Endodermal cell (in vitro differentiated cells): ENCODE results near the gene NCKAP5. TPM values are rescaled to one million over a fixed set of nuclear protein-coding genes. Genes with fewer than 3 reads are reported as not detected.

ENCODE experiments used
- DNase-seq: peaks from one replicate; pipeline ENCODE4 v3.0.0-alpha.2; 2017
- H3K27ac ChIP-seq: 2 replicates; pipeline ENCODE4 v1.5.1; 2013; ENCODE audit warnings: mild to moderate bottlenecking, low read depth, low read length, moderate library complexity
- H3K27me3 ChIP-seq: 2 replicates; pipeline ENCODE4 v1.6.1; 2013; ENCODE audit warnings: mild to moderate bottlenecking, low read length, moderate library complexity; ENCODE audit not compliant: insufficient read depth, control insufficient read depth, poor library complexity, severe bottlenecking
- H3K36me3 ChIP-seq: 2 replicates; pipeline ENCODE4 v1.7.0; 2013; ENCODE audit warnings: mild to moderate bottlenecking, low read length, moderate library complexity; ENCODE audit not compliant: control insufficient read depth, insufficient read depth
- H3K4me1 ChIP-seq: one replicate; pipeline ENCODE4 v1.7.0; 2013; ENCODE audit warnings: low read length; ENCODE audit not compliant: control insufficient read depth, insufficient read depth
- H3K4me3 ChIP-seq: 2 replicates; pipeline ENCODE4 v1.5.1; 2013; ENCODE audit warnings: mild to moderate bottlenecking, low read length, moderate library complexity
- H3K9ac ChIP-seq: 2 replicates; pipeline ENCODE4 v1.6.1; 2013; ENCODE audit warnings: mild to moderate bottlenecking, low read length, moderate library complexity; ENCODE audit not compliant: poor library complexity, severe bottlenecking; ENCODE audit errors: extremely low read depth
- H3K9me3 ChIP-seq: 2 replicates; pipeline ENCODE4 v1.6.1; 2013; ENCODE audit warnings: mild to moderate bottlenecking, low read length, moderate library complexity; ENCODE audit not compliant: control insufficient read depth
- H3K27ac Mint-ChIP-seq: 2 replicates; pipeline ENCODE4 v1.8.0; 2020; ENCODE audit warnings: mixed read lengths
- H3K27me3 Mint-ChIP-seq: 2 replicates; pipeline ENCODE4 v1.8.0; 2021; ENCODE audit warnings: mild to moderate bottlenecking, mixed read lengths; ENCODE audit not compliant: insufficient read depth
- H3K36me3 Mint-ChIP-seq: 2 replicates; pipeline ENCODE4 v1.8.0; 2020; ENCODE audit warnings: low read depth, mixed read lengths
- H3K4me1 Mint-ChIP-seq: 2 replicates; pipeline ENCODE4 v1.8.0; 2020; ENCODE audit warnings: mixed read lengths
- H3K4me3 Mint-ChIP-seq: 2 replicates; pipeline ENCODE4 v1.8.0; 2020; ENCODE audit warnings: mild to moderate bottlenecking, moderate library complexity, mixed read lengths
- H3K9me3 Mint-ChIP-seq: 2 replicates; pipeline ENCODE4 v1.8.0; 2020; ENCODE audit warnings: mild to moderate bottlenecking, mixed read lengths
- WGBS, 2 experiments: methylation state at CpG; one replicate each; pipeline versions ENCODE4 v1.1.5 to v1.1.7; 2013; ENCODE audit warnings: missing lambda C conversion rate in 2 of 2, mixed read lengths in 1 of 2; ENCODE audit not compliant: insufficient coverage in 1 of 2, insufficient read length in 1 of 2; 5-methylcytosine and 5-hydroxymethylcytosine counted together
- total RNA-seq, 2 donors: library from RNA; stranded (reverse); fragmentation: NEBNext Ultra II Directional in 1 of 2; extraction: Animal tissue kit (Norgen Biotek cat#: 25700) in 1 of 2; gene quantifications; 2 replicates in 1 of 2; 3 replicates in 1 of 2; pipeline ENCODE4 v1.2.1, GENCODE V29; 2021
- TF ChIP-seq, protein P1 (sequence below): fragments of 200-600 bp; sonication (generic); conservative IDR thresholded peaks from 2 replicates; pipeline ENCODE4 v1.5.0; 2021; ENCODE audit warnings: antibody characterized with exemption, mild to moderate bottlenecking

NCKAP5 gene
- total RNA-seq, 2 donors from 2014 or later, result 0.58 to 0.92 TPM

GRCh38 chr2:133526530-133527300 is 41.5 kb downstream of the NCKAP5 start:
- no peaks in the 10 kb centered on the region for H3K36me3 Mint-ChIP-seq
- no peak overlapping the region for H3K9ac ChIP-seq
- no peaks in the 10 kb centered on the region for H3K9me3 ChIP-seq
- H3K27ac ChIP-seq, result no peak overlapping the region
- H3K4me3 Mint-ChIP-seq, result no peak overlapping the region
- no peak overlapping the region for H3K27ac Mint-ChIP-seq
- H3K27me3 ChIP-seq, result peaks cover 9% of the 10 kb centered on the region
- H3K9me3 Mint-ChIP-seq, result no peaks in the 10 kb centered on the region
- H3K36me3 ChIP-seq, result no peaks in the 10 kb centered on the region
- no peaks in the 10 kb centered on the region for H3K4me1 ChIP-seq
- no peaks in the 10 kb centered on the region for H3K4me1 Mint-ChIP-seq
- peaks cover 41% of the 10 kb centered on the region for H3K27me3 Mint-ChIP-seq
- TF ChIP-seq, protein P1, sequence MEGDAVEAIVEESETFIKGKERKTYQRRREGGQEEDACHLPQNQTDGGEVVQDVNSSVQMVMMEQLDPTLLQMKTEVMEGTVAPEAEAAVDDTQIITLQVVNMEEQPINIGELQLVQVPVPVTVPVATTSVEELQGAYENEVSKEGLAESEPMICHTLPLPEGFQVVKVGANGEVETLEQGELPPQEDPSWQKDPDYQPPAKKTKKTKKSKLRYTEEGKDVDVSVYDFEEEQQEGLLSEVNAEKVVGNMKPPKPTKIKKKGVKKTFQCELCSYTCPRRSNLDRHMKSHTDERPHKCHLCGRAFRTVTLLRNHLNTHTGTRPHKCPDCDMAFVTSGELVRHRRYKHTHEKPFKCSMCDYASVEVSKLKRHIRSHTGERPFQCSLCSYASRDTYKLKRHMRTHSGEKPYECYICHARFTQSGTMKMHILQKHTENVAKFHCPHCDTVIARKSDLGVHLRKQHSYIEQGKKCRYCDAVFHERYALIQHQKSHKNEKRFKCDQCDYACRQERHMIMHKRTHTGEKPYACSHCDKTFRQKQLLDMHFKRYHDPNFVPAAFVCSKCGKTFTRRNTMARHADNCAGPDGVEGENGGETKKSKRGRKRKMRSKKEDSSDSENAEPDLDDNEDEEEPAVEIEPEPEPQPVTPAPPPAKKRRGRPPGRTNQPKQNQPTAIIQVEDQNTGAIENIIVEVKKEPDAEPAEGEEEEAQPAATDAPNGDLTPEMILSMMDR, result no peak
- no peak for DNase-seq
- 97 to 100% methylated on average over 1 of the region's 3 CpGs for WGBS, 2 experiments
- H3K4me3 ChIP-seq, result no peak overlapping the region

- no peak overlapping the region for H3K27ac ChIP-seq
- H3K36me3 Mint-ChIP-seq, result no peaks in the 10 kb centered on the region
- H3K4me3 ChIP-seq, result no peak overlapping the region
- no peak for DNase-seq
- H3K4me1 Mint-ChIP-seq, result no peaks in the 10 kb centered on the region
- no peak overlapping the region for H3K9ac ChIP-seq
- TF ChIP-seq, protein P1, result no peak
- no peak overlapping the region for H3K4me3 Mint-ChIP-seq
- H3K9me3 ChIP-seq, result no peaks in the 10 kb centered on the region
- peaks cover 49% of the 10 kb centered on the region for H3K27me3 Mint-ChIP-seq
- no peaks in the 10 kb centered on the region for H3K36me3 ChIP-seq
- H3K9me3 Mint-ChIP-seq, result no peaks in the 10 kb centered on the region
- H3K4me1 ChIP-seq, result no peaks in the 10 kb centered on the region
- 94 to 95% methylated on average over 3 to 5 of the region's 5 CpGs for WGBS, 2 experiments
- no peak overlapping the region for H3K27ac Mint-ChIP-seq
- H3K27me3 ChIP-seq, result peaks cover 10% of the 10 kb centered on the region
These were observed 42.4 kb downstream of the NCKAP5 start for GRCh38 chr2:133525613-133526529.

GRCh38 chr2:133525090-133525489 is 43.2 kb downstream of the NCKAP5 start:
- no peaks in the 10 kb centered on the region for H3K9me3 Mint-ChIP-seq
- 83 to 94% methylated on average over 2 of the region's 2 CpGs for WGBS, 2 experiments

More at GRCh38 chr2:133525090-133525489, 43.2 kb downstream of the NCKAP5 start:
- Histone ChIP-seq H3K27ac (no peak overlapping the region), H3K9me3 (no peaks in the 10 kb centered on the region), H3K27me3 (peaks cover 17% of the 10 kb centered on the region), H3K4me3 (no peak overlapping the region), H3K9ac (no peak overlapping the region), H3K36me3 (no peaks in the 10 kb centered on the region), H3K4me1 (no peaks in the 10 kb centered on the region)
- H3K36me3 Mint-ChIP-seq, result no peaks in the 10 kb centered on the region
- peaks cover 56% of the 10 kb centered on the region for H3K27me3 Mint-ChIP-seq
- DNase-seq, result no peak
- TF ChIP-seq, protein P1, result no peak
- no peak overlapping the region for H3K27ac Mint-ChIP-seq
- H3K4me1 Mint-ChIP-seq, result no peaks in the 10 kb centered on the region
- H3K4me3 Mint-ChIP-seq, result no peak overlapping the region
